Myocyte (in vitro differentiated cells): ENCODE data around the gene PPFIA2. TPM values are rescaled to one million over a fixed set of nuclear protein-coding genes. Genes with fewer than 3 reads are reported as not detected.
A peak's percentile ranks its signal among the peaks of the same experiment; 100 is the strongest.

Experiments
- DNase-seq: peaks from one replicate; pipeline ENCODE4 v3.0.0-alpha.2; 2012; ENCODE audit warnings: low read depth
- total RNA-seq: library from RNA; depleted of rRNA; stranded (reverse); fragments of >200 nt; gene quantifications from 2 replicates; pipeline ENCODE4 v1.2.3, GENCODE V29; 2014

PPFIA2 gene
- total RNA-seq, 1 donor from 2014 or later = not detected

GRCh38 chr12:81564237-81564636 is 194.9 kb downstream of the PPFIA2 start:
- no peak for DNase-seq

- DNase-seq = no peak
These were observed 201.1 kb downstream of the PPFIA2 start for GRCh38 chr12:81558031-81558430.

- no peak for DNase-seq
These were observed 212.3 kb downstream of the PPFIA2 start for GRCh38 chr12:81546811-81547210.

GRCh38 chr12:81543621-81544139 is 215.5 kb downstream of the PPFIA2 start:
- DNase-seq = no peak

- no peak for DNase-seq
These were observed 216.8 kb downstream of the PPFIA2 start for GRCh38 chr12:81542065-81543010.

GRCh38 chr12:81541121-81541520 is 218.0 kb downstream of the PPFIA2 start:
- DNase-seq = no peak

- DNase-seq = no peak
These were observed 219.9 kb downstream of the PPFIA2 start for GRCh38 chr12:81539279-81539678.

- no peak for DNase-seq
These were observed 226.1 kb downstream of the PPFIA2 start for GRCh38 chr12:81533054-81533453.

- no peak for DNase-seq
These were observed 228.8 kb downstream of the PPFIA2 start for GRCh38 chr12:81530352-81530751.

- no peak for DNase-seq
These were observed 238.8 kb downstream of the PPFIA2 start for GRCh38 chr12:81520064-81520945.

- DNase-seq = no peak
These were observed 240.5 kb downstream of the PPFIA2 start for GRCh38 chr12:81518638-81519037.

- no peak for DNase-seq
These were observed 241.9 kb downstream of the PPFIA2 start for GRCh38 chr12:81517296-81517695.

GRCh38 chr12:81502912-81503695 is 256.0 kb downstream of the PPFIA2 start:
- DNase-seq = peak; percentile 63

- no peak for DNase-seq
These were observed 258.4 kb downstream of the PPFIA2 start for GRCh38 chr12:81500788-81501187.

- DNase-seq = peak; percentile 4
These were observed 259.3 kb downstream of the PPFIA2 start for GRCh38 chr12:81499809-81500208.

GRCh38 chr12:81492131-81492720 is 266.9 kb downstream of the PPFIA2 start:
- DNase-seq = no peak

GRCh38 chr12:81472934-81473333 is 286.2 kb downstream of the PPFIA2 start:
- no peak for DNase-seq

- DNase-seq = no peak
These were observed 288.2 kb downstream of the PPFIA2 start for GRCh38 chr12:81470923-81471322.

- peak; percentile 12 for DNase-seq
These were observed 290.9 kb downstream of the PPFIA2 start for GRCh38 chr12:81468206-81468605.

GRCh38 chr12:81465876-81466275 is 293.3 kb downstream of the PPFIA2 start:
- DNase-seq = no peak

- DNase-seq = no peak
These were observed 294.0 kb downstream of the PPFIA2 start for GRCh38 chr12:81465191-81465590.
